Fibroblast of pulmonary artery (primary cell): Measurements from ENCODE around the gene SNAP91.
"Not testable (repeated sequence)": the region's sequence is repeated elsewhere in the genome, so short reads cannot be mapped to it uniquely, and the experiment has no call there.

ENCODE experiments used
- DNase-seq: peaks from one replicate; pipeline ENCODE4 v3.0.0-alpha.2; 2010; ENCODE audit warnings: low read depth
- H3K4me3 ChIP-seq: replicated peaks from 2 replicates; pipeline ENCODE4 v1.5.1; 2011; ENCODE audit warnings: low read depth, mild to moderate bottlenecking, control low read depth, low read length, moderate library complexity
- CTCF ChIP-seq: IDR thresholded peaks from 2 replicates; pipeline ENCODE4 v1.5.1; 2011; ENCODE audit warnings: mild to moderate bottlenecking, control low read depth, low read length, inconsistent platforms; ENCODE audit errors: missing control alignments

SNAP91 gene

GRCh38 chr6:83708970-83709747 is at the start of gene SNAP91:
Gene SNAP91, minus strand, starts transcription at chr6:83709101. Its CDS starts 1,174 bp downstream, at chr6:83707927.
- no peak for TF ChIP-seq CTCF
- peak within 1 kb of the TSS; percentile 44 for H3K4me3 ChIP-seq
- DNase-seq = peak; percentile 2

GRCh38 chr6:83758533-83758932 is 49.6 kb upstream of the SNAP91 start:
- TF ChIP-seq CTCF = no peak

GRCh38 chr6:83757021-83757420 is 48.1 kb upstream of the SNAP91 start:
- no peak overlapping the region for H3K4me3 ChIP-seq
- no peak for DNase-seq
- TF ChIP-seq CTCF = no peak

More at GRCh38 chr6:83758533-83758932, 49.6 kb upstream of the SNAP91 start:
- no peak overlapping the region for H3K4me3 ChIP-seq
- no peak for DNase-seq

- no peak overlapping the region for H3K4me3 ChIP-seq
- no peak for DNase-seq
- no peak for TF ChIP-seq CTCF
These were observed 47.7 kb upstream of the SNAP91 start for GRCh38 chr6:83756565-83756964.

- H3K4me3 ChIP-seq, DNase-seq: not testable (repeated sequence)
These were observed 43.5 kb upstream of the SNAP91 start for GRCh38 chr6:83752375-83752774.

- DNase-seq = no peak
- no peak overlapping the region for H3K4me3 ChIP-seq
- no peak for TF ChIP-seq CTCF
These were observed 32.2 kb upstream of the SNAP91 start for GRCh38 chr6:83741089-83741488.

- DNase-seq = no peak
- H3K4me3 ChIP-seq = no peak overlapping the region
- TF ChIP-seq CTCF = no peak
These were observed 26.6 kb upstream of the SNAP91 start for GRCh38 chr6:83735461-83735860.
